OCI-LY7 (cell line): ENCODE data around the gene ANO8.

ENCODE experiments used
- EZH2phosphoT487 ChIP-seq: fragments of 200-600 bp; sonication (generic); IDR thresholded peaks from 2 replicates; pipeline ENCODE4 v1.6.1; 2018; ENCODE audit warnings: low read depth, borderline replicate concordance, mild to moderate bottlenecking, mixed run types, antibody characterized with exemption, low read length, moderate library complexity, mixed read lengths
- TF ChIP-seq, protein P1 (sequence below): fragments of 200-600 bp; sonication (generic); conservative IDR thresholded peaks from 2 replicates; pipeline ENCODE4 v1.5.1; 2014; ENCODE audit warnings: mild to moderate bottlenecking, antibody characterized with exemption, low read length, moderate library complexity, mixed read lengths

DNA sequence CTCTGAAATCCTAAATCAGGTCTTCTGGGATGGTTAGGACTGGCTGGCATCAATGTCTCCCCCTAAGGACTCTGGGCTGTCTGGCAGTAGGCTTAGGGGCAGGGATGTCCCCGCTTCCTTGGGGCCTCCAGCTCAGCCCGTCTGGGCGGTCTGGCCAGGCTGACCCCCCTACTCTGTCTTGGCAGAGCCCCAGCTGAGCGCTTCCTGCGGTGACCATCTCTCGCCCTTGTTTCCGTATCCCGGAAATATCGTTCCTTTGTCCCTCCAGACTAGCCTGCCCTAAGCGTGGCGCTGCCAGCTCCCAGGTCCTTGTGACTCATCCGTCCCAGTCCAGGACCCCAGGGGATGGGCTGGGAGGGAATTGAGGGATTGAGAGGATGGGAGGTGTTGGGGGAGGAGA lies 14.0 kb upstream of the ANO8 start:
- TF ChIP-seq, protein P1, sequence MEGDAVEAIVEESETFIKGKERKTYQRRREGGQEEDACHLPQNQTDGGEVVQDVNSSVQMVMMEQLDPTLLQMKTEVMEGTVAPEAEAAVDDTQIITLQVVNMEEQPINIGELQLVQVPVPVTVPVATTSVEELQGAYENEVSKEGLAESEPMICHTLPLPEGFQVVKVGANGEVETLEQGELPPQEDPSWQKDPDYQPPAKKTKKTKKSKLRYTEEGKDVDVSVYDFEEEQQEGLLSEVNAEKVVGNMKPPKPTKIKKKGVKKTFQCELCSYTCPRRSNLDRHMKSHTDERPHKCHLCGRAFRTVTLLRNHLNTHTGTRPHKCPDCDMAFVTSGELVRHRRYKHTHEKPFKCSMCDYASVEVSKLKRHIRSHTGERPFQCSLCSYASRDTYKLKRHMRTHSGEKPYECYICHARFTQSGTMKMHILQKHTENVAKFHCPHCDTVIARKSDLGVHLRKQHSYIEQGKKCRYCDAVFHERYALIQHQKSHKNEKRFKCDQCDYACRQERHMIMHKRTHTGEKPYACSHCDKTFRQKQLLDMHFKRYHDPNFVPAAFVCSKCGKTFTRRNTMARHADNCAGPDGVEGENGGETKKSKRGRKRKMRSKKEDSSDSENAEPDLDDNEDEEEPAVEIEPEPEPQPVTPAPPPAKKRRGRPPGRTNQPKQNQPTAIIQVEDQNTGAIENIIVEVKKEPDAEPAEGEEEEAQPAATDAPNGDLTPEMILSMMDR: no peak
- no peak for TF ChIP-seq EZH2phosphoT487
